ENCODE data around the gene IFITM10. TPM values are rescaled to one million over a fixed set of nuclear protein-coding genes. Genes with fewer than 3 reads are reported as not detected.

IFITM10 gene
- polyA plus RNA-seq, 1 of the 3 experiments (the other 2 are of a cell fraction) = 0.21 TPM

GRCh38 chr11:1708716-1709115 is 41.7 kb downstream of the IFITM10 start (continued):
- TF ChIP-seq GABPA (IDR thresholded peaks at IDR 0.05; ENCODE audit: low read depth) = no peak
- no peak for TF ChIP-seq FOXJ3 (CRISPR knock-in tag; IDR thresholded peaks at IDR 0.05)
- TF ChIP-seq NRF1 (IDR thresholded peaks at IDR 0.05; ENCODE audit: low read depth, low read length) = no peak
- TF ChIP-seq, protein P1, sequence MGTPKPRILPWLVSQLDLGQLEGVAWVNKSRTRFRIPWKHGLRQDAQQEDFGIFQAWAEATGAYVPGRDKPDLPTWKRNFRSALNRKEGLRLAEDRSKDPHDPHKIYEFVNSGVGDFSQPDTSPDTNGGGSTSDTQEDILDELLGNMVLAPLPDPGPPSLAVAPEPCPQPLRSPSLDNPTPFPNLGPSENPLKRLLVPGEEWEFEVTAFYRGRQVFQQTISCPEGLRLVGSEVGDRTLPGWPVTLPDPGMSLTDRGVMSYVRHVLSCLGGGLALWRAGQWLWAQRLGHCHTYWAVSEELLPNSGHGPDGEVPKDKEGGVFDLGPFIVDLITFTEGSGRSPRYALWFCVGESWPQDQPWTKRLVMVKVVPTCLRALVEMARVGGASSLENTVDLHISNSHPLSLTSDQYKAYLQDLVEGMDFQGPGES (IDR thresholded peaks at IDR 0.05; ENCODE audit: low read depth, low read length) = no peak
- TF ChIP-seq TEAD4 (IDR thresholded peaks at IDR 0.05; ENCODE audit: borderline replicate concordance, insufficient read depth) = no peak
- TF ChIP-seq JUND (IDR thresholded peaks at IDR 0.05) = no peak

GRCh38 chr11:1707751-1708150 is 42.6 kb downstream of the IFITM10 start:
- Histone ChIP-seq H2AFZ (ENCODE audit: low read depth) (no peak overlapping the region), H3K79me2 (ENCODE audit: insufficient read depth) (no peaks in the 10 kb centered on the region), H3K27me3 (ENCODE audit: insufficient read depth) (no peaks in the 10 kb centered on the region; the same call in 1 of the 2 replicates), H3K9ac (no peak overlapping the region), H3K27ac (ENCODE audit: low read depth in 2 of 2, low read length in 1 of 2) (no peak overlapping the region), H4K20me1 (ENCODE audit: insufficient read depth) (no peaks in the 10 kb centered on the region), H3F3A (replicated peaks; ENCODE audit: insufficient read depth) (no peaks in the 10 kb centered on the region), H3K36me3 (replicated peaks in 1 of 2; ENCODE audit: control insufficient read depth in 1 of 2, insufficient read depth in 2 of 2, low read length in 1 of 2) (no peaks in the 10 kb centered on the region), H3K4me1 (ENCODE audit: control insufficient read depth in 1 of 2, insufficient read depth in 2 of 2, low read depth in 1 of 2, low read length in 1 of 2) (no peaks in the 10 kb centered on the region; a peak in 1 of 4 replicates), H3K9me3 (no peaks in the 10 kb centered on the region; the same call in 1 of the 2 replicates), H3K4me2 (no peak overlapping the region), H3K9me2 (no peaks in the 10 kb centered on the region), H3K4me3 (ENCODE audit: low read depth in 2 of 2, low read length in 1 of 2) (no peak overlapping the region)
- POLR2A ChIA-PET = interaction anchor here (1.2 kb wide), 1 partner anchor 9 kb away, joined by 3 read pairs; no protein-coding TSS in a partner anchor
- TF ChIP-seq, protein P2, sequence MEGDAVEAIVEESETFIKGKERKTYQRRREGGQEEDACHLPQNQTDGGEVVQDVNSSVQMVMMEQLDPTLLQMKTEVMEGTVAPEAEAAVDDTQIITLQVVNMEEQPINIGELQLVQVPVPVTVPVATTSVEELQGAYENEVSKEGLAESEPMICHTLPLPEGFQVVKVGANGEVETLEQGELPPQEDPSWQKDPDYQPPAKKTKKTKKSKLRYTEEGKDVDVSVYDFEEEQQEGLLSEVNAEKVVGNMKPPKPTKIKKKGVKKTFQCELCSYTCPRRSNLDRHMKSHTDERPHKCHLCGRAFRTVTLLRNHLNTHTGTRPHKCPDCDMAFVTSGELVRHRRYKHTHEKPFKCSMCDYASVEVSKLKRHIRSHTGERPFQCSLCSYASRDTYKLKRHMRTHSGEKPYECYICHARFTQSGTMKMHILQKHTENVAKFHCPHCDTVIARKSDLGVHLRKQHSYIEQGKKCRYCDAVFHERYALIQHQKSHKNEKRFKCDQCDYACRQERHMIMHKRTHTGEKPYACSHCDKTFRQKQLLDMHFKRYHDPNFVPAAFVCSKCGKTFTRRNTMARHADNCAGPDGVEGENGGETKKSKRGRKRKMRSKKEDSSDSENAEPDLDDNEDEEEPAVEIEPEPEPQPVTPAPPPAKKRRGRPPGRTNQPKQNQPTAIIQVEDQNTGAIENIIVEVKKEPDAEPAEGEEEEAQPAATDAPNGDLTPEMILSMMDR (IDR thresholded peaks at IDR 0.05) = no peak
- no peak for TF ChIP-seq TCF12 (IDR thresholded peaks at IDR 0.05)
- WGBS (ENCODE audit: low lambda C conversion rate) = 21% methylated on average over 4 of the region's 4 CpGs
- CTCF ChIA-PET = interaction anchor here (0.8 to 5.6 kb wide), 4 partner anchors 14 to 444 kb away, joined by 3 to 46 read pairs (median 22); partner anchors contain the start of gene SYT8
- no peak for DNase-seq

DNA sequence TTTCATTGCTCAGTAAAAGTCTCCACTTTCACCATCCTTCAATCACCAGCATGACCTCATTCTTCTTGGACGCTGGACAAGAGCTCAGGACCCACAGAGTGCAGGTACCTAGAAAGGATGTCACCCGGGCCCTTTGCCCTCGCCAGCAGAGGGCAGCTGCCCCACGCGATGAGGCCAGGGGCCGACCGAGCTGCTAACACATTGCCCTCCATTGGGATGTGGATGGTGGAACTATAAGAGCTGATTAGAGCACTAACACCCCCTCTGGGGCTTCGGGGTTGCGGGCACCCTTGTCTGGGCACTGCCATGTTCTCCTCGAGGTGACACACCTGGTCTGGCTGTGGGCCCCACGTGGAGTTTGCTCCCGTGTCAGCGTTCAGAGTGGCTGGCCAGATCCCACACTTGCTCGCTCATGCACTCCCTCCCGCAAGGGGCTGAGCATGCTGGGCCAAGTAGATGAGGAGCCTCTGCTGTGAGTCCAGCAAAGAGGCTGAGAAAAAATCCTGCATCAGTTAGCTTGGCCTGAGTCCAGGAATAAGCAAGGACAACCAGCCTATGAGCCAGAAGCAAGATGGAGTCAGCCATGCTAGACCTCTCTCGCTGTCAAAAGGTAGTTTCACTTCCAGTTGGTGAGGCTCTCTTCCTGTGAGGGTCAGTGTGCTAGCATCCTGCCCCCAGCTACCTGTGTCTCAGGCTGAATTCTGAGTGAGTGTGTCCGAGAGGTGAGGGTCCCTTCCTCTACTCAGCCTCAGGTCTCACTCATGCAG is 43.6 kb downstream of the IFITM10 start:
- Histone ChIP-seq H3K9me2 (no peaks in the 10 kb centered on the region), H3K9ac (no peak overlapping the region), H4K20me1 (ENCODE audit: insufficient read depth) (no peaks in the 10 kb centered on the region), H3F3A (replicated peaks; ENCODE audit: insufficient read depth) (no peaks in the 10 kb centered on the region), H3K4me2 (no peak overlapping the region), H3K4me3 (ENCODE audit: low read depth in 2 of 2, low read length in 1 of 2) (no peak overlapping the region), H3K27me3 (ENCODE audit: insufficient read depth) (no peaks in the 10 kb centered on the region; the same call in 1 of the 2 replicates), H3K36me3 (replicated peaks in 1 of 2; ENCODE audit: control insufficient read depth in 1 of 2, insufficient read depth in 2 of 2, low read length in 1 of 2) (no peaks in the 10 kb centered on the region), H3K9me3 (no peaks in the 10 kb centered on the region; the same call in 1 of the 2 replicates), H3K4me1 (ENCODE audit: control insufficient read depth in 1 of 2, insufficient read depth in 2 of 2, low read depth in 1 of 2, low read length in 1 of 2) (no peaks in the 10 kb centered on the region; a peak in 1 of 4 replicates), H3K79me2 (ENCODE audit: insufficient read depth) (no peaks in the 10 kb centered on the region), H3K27ac (ENCODE audit: low read depth in 2 of 2, low read length in 1 of 2) (no peak overlapping the region), H2AFZ (ENCODE audit: low read depth) (no peak overlapping the region)
- TF ChIP-seq RCOR1 (IDR thresholded peaks at IDR 0.05; ENCODE audit: low read length) = no peak
- TF ChIP-seq, protein P3, sequence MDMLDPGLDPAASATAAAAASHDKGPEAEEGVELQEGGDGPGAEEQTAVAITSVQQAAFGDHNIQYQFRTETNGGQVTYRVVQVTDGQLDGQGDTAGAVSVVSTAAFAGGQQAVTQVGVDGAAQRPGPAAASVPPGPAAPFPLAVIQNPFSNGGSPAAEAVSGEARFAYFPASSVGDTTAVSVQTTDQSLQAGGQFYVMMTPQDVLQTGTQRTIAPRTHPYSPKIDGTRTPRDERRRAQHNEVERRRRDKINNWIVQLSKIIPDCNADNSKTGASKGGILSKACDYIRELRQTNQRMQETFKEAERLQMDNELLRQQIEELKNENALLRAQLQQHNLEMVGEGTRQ (IDR thresholded peaks at IDR 0.05; ENCODE audit: borderline replicate concordance, low read depth, low read length) = no peak
- TF ChIP-seq RAD21 (IDR thresholded peaks at IDR 0.05; ENCODE audit: low read length) = peak; percentile 22; the same call in 1 of the 2 replicates
- CTCF ChIA-PET = interaction anchor here (1.1 to 5.6 kb wide), 5 partner anchors 10 to 169 kb away, joined by 3 to 46 read pairs (median 8); partner anchors contain the start of genes KRTAP5-6 and SYT8
- 47% methylated on average over 3 of the region's 17 CpGs for WGBS (ENCODE audit: low lambda C conversion rate)
- DNase-seq = no peak
- POLR2A ChIA-PET = interaction anchor here (1.2 kb wide), 1 partner anchor 10 kb away, joined by 3 read pairs; no protein-coding TSS in a partner anchor

Data from SK-N-SH (cell line).